ENCODE data around the gene LTBP2. TPM values are rescaled to one million over a fixed set of nuclear protein-coding genes. Genes with fewer than 3 reads are reported as not detected.

LTBP2 gene
- total and polyA plus RNA-seq, 2 of the 13 experiments (the other 11 are each of a cell fraction or from before 2014, with no cell fraction given) = 0.20 to 0.41 TPM

DNA sequence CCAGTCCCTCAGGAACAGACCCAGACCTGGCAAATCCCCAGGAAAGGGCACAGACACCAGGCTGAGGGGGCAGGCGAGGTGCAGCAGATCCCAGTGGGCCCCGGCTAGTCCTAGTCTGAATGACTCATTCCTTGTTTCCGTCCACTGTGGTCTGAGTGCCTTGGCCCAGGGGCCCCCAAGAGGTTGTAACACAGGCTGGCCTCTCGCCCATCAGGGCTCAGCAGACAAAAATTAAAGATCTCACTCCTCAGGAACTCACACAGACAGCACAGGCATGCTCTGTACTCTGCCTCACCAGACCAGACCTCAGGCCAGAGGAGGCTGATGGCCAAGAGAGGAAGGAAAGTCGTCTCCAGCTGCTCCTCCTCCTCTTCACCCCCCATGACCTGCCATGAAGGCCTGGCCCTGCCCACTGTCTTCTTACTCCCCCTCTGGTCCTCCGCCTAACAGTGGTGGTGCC is 7.7 kb upstream of the LTBP2 start (continued):
- TF ChIP-seq, protein P1, sequence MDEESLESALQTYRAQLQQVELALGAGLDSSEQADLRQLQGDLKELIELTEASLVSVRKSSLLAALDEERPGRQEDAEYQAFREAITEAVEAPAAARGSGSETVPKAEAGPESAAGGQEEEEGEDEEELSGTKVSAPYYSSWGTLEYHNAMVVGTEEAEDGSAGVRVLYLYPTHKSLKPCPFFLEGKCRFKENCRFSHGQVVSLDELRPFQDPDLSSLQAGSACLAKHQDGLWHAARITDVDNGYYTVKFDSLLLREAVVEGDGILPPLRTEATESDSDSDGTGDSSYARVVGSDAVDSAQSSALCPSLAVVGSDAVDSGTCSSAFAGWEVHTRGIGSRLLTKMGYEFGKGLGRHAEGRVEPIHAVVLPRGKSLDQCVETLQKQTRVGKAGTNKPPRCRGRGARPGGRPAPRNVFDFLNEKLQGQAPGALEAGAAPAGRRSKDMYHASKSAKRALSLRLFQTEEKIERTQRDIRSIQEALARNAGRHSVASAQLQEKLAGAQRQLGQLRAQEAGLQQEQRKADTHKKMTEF (CRISPR knock-in tag; IDR thresholded peaks at IDR 0.05) = peak; percentile 35; the same call in 1 of the 2 replicates
- TF ChIP-seq, protein P2, sequence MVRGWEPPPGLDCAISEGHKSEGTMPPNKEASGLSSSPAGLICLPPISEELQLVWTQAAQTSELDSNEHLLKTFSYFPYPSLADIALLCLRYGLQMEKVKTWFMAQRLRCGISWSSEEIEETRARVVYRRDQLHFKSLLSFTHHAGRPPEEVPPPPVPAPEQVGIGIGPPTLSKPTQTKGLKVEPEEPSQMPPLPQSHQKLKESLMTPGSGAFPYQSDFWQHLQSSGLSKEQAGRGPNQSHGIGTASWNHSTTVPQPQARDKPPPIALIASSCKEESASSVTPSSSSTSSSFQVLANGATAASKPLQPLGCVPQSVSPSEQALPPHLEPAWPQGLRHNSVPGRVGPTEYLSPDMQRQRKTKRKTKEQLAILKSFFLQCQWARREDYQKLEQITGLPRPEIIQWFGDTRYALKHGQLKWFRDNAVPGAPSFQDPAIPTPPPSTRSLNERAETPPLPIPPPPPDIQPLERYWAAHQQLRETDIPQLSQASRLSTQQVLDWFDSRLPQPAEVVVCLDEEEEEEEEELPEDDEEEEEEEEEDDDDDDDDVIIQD (CRISPR knock-in tag; IDR thresholded peaks at IDR 0.05; ENCODE audit: low read depth) = no peak
- TF ChIP-seq, protein P3, sequence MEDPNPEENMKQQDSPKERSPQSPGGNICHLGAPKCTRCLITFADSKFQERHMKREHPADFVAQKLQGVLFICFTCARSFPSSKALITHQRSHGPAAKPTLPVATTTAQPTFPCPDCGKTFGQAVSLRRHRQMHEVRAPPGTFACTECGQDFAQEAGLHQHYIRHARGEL (CRISPR knock-in tag; IDR thresholded peaks at IDR 0.05) = no peak
- TF ChIP-seq XRCC5 (optimal IDR thresholded peaks at IDR 0.05; ENCODE audit: low read length) (peak; percentile 19), FOXA3 (CRISPR knock-in tag; IDR thresholded peaks at IDR 0.05) (peak; percentile 43), ETV5 (CRISPR knock-in tag; IDR thresholded peaks at IDR 0.05; ENCODE audit: borderline replicate concordance) (peak; percentile 44; the same call in 1 of the 2 replicates)
- TF ChIP-seq, protein P4, sequence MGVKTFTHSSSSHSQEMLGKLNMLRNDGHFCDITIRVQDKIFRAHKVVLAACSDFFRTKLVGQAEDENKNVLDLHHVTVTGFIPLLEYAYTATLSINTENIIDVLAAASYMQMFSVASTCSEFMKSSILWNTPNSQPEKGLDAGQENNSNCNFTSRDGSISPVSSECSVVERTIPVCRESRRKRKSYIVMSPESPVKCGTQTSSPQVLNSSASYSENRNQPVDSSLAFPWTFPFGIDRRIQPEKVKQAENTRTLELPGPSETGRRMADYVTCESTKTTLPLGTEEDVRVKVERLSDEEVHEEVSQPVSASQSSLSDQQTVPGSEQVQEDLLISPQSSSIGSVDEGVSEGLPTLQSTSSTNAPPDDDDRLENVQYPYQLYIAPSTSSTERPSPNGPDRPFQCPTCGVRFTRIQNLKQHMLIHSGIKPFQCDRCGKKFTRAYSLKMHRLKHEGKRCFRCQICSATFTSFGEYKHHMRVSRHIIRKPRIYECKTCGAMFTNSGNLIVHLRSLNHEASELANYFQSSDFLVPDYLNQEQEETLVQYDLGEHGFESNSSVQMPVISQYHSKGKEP (CRISPR knock-in tag; IDR thresholded peaks at IDR 0.05) = no peak
- TF ChIP-seq, protein P5, sequence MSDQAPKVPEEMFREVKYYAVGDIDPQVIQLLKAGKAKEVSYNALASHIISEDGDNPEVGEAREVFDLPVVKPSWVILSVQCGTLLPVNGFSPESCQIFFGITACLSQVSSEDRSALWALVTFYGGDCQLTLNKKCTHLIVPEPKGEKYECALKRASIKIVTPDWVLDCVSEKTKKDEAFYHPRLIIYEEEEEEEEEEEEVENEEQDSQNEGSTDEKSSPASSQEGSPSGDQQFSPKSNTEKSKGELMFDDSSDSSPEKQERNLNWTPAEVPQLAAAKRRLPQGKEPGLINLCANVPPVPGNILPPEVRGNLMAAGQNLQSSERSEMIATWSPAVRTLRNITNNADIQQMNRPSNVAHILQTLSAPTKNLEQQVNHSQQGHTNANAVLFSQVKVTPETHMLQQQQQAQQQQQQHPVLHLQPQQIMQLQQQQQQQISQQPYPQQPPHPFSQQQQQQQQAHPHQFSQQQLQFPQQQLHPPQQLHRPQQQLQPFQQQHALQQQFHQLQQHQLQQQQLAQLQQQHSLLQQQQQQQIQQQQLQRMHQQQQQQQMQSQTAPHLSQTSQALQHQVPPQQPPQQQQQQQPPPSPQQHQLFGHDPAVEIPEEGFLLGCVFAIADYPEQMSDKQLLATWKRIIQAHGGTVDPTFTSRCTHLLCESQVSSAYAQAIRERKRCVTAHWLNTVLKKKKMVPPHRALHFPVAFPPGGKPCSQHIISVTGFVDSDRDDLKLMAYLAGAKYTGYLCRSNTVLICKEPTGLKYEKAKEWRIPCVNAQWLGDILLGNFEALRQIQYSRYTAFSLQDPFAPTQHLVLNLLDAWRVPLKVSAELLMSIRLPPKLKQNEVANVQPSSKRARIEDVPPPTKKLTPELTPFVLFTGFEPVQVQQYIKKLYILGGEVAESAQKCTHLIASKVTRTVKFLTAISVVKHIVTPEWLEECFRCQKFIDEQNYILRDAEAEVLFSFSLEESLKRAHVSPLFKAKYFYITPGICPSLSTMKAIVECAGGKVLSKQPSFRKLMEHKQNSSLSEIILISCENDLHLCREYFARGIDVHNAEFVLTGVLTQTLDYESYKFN (CRISPR knock-in tag; conservative IDR thresholded peaks at IDR 0.05) = peak; percentile 50; the same call in 1 of the 2 replicates
- TF ChIP-seq, protein P6, sequence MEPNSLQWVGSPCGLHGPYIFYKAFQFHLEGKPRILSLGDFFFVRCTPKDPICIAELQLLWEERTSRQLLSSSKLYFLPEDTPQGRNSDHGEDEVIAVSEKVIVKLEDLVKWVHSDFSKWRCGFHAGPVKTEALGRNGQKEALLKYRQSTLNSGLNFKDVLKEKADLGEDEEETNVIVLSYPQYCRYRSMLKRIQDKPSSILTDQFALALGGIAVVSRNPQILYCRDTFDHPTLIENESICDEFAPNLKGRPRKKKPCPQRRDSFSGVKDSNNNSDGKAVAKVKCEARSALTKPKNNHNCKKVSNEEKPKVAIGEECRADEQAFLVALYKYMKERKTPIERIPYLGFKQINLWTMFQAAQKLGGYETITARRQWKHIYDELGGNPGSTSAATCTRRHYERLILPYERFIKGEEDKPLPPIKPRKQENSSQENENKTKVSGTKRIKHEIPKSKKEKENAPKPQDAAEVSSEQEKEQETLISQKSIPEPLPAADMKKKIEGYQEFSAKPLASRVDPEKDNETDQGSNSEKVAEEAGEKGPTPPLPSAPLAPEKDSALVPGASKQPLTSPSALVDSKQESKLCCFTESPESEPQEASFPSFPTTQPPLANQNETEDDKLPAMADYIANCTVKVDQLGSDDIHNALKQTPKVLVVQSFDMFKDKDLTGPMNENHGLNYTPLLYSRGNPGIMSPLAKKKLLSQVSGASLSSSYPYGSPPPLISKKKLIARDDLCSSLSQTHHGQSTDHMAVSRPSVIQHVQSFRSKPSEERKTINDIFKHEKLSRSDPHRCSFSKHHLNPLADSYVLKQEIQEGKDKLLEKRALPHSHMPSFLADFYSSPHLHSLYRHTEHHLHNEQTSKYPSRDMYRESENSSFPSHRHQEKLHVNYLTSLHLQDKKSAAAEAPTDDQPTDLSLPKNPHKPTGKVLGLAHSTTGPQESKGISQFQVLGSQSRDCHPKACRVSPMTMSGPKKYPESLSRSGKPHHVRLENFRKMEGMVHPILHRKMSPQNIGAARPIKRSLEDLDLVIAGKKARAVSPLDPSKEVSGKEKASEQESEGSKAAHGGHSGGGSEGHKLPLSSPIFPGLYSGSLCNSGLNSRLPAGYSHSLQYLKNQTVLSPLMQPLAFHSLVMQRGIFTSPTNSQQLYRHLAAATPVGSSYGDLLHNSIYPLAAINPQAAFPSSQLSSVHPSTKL (CRISPR knock-in tag; IDR thresholded peaks at IDR 0.05) = peak; percentile 47

All from HepG2 (cell line).